Panc1 (cell line): ENCODE data around the gene GAS7. TPM values are rescaled to one million over a fixed set of nuclear protein-coding genes. Genes with fewer than 3 reads are reported as not detected.

Source experiments
- ATAC-seq: fragments of 200-7000 bp; cut with Tn5 transposase; 2 replicates; pipeline ENCODE4 v1.9.1; 2020; ENCODE audit warnings: mild to moderate bottlenecking, moderate library complexity
- BruUV-seq: library from RNA; stranded (reverse); fragments of 400-500 nt; replicated peaks from 2 replicates; lab custom pipeline; 2021; lab: Mats Ljungman, UMichigan
- CTCF ChIA-PET: fragments of 300-600 bp; sonication (Branson Sonifier 250); formaldehyde crosslinking; loops from one replicate; lab custom pipeline; 2022; ENCODE audit warnings: antibody characterized with exemption; lab: Charles Lee
- POLR2A ChIA-PET: fragments of 300-600 bp; sonication (Branson Sonifier 250); formaldehyde crosslinking; loops from one replicate; lab custom pipeline; 2022; ENCODE audit warnings: antibody characterized with exemption; lab: Charles Lee
- DNase-seq: peaks from one replicate; pipeline ENCODE4 v3.0.0-alpha.2; 2010; ENCODE audit warnings: low read depth, low spot score
- H3K27ac ChIP-seq: 2 replicates; pipeline ENCODE4 v1.5.1; 2011; ENCODE audit warnings: mild to moderate bottlenecking, low read length, inconsistent platforms
- H3K27me3 ChIP-seq: fragments of 200-500 bp; sonication (Bioruptor generic); 2 replicates; pipeline ENCODE4 v1.6.0; 2014; ENCODE audit warnings: low read length, inconsistent platforms; ENCODE audit not compliant: control insufficient read depth, insufficient read depth
- H3K36me3 ChIP-seq: fragments of 200-500 bp; sonication (Bioruptor generic); 2 replicates; pipeline ENCODE4 v1.5.1; 2014; ENCODE audit warnings: inconsistent platforms, mild to moderate bottlenecking, low read length, moderate library complexity; ENCODE audit not compliant: control insufficient read depth, insufficient read depth
- H3K4me1 ChIP-seq: 2 replicates; pipeline ENCODE4 v1.5.1; 2011; ENCODE audit warnings: inconsistent platforms, mild to moderate bottlenecking, low read length, moderate library complexity; ENCODE audit not compliant: control insufficient read depth, insufficient read depth
- H3K4me3 ChIP-seq, 2 experiments: 2 replicates each; pipeline ENCODE4 v1.5.1; 2011 to 2012; ENCODE audit warnings: low read depth in 2 of 2, low read length in 2 of 2, mild to moderate bottlenecking in 2 of 2, inconsistent platforms in 1 of 2, moderate library complexity in 1 of 2
- H3K9me3 ChIP-seq: fragments of 200-500 bp; sonication (Bioruptor generic); 2 replicates; pipeline ENCODE4 v1.5.1; 2014; ENCODE audit warnings: low read depth, mild to moderate bottlenecking, inconsistent platforms, low read length, moderate library complexity; ENCODE audit not compliant: control insufficient read depth, insufficient read depth
- POLR2AphosphoS5 ChIP-seq: IDR thresholded peaks from 2 replicates; pipeline ENCODE4 v1.6.1; 2012; ENCODE audit warnings: mild to moderate bottlenecking, low read depth, low read length, moderate library complexity
- SIN3A ChIP-seq: IDR thresholded peaks from 2 replicates; pipeline ENCODE4 v1.6.1; 2012; ENCODE audit warnings: low read depth, mild to moderate bottlenecking, low read length, moderate library complexity, borderline replicate concordance; ENCODE audit not compliant: insufficient read depth
- TCF7L2 ChIP-seq: IDR thresholded peaks from 2 replicates; pipeline ENCODE4 v1.6.1; 2011; ENCODE audit warnings: mild to moderate bottlenecking, low read depth, low read length, inconsistent platforms
- in situ Hi-C: cut with HindIII; loops from 2 replicates; pipeline ENCODE4 v1.10.0; 2016; ENCODE audit warnings: low sequenced_read_pairs, low pct_unique_long_range_greater_than_20kb
- intact Hi-C: fragments of 100-400 bp; cut with micrococcal nuclease; formaldehyde crosslinking; loops from one replicate; pipeline ENCODE4 v1.10.0; 2022; ENCODE audit not compliant: unreplicated experiment
- total RNA-seq: library from RNA; stranded (reverse); gene quantifications from one replicate; pipeline ENCODE4 v1.2.1, GENCODE V29; 2021; ENCODE audit not compliant: unreplicated experiment
- TF ChIP-seq, protein P1 (sequence below), 2 experiments: IDR thresholded peaks; 2 replicates each; pipeline ENCODE4 v1.6.1; 2011 to 2012; ENCODE audit warnings: low read depth in 2 of 2, control low read depth in 1 of 2, low read length in 1 of 2, mild to moderate bottlenecking in 1 of 2, moderate library complexity in 1 of 2; ENCODE audit not compliant: insufficient read depth in 1 of 2
- TF ChIP-seq, protein P2 (sequence below): fragments of 450-650 bp; IDR thresholded peaks from 2 replicates; pipeline ENCODE4 v1.5.1; 2017; ENCODE audit warnings: mild to moderate bottlenecking

Gene GAS7
- total RNA-seq, 1 experiment from 2014 or later, result 0.05 TPM

DNA sequence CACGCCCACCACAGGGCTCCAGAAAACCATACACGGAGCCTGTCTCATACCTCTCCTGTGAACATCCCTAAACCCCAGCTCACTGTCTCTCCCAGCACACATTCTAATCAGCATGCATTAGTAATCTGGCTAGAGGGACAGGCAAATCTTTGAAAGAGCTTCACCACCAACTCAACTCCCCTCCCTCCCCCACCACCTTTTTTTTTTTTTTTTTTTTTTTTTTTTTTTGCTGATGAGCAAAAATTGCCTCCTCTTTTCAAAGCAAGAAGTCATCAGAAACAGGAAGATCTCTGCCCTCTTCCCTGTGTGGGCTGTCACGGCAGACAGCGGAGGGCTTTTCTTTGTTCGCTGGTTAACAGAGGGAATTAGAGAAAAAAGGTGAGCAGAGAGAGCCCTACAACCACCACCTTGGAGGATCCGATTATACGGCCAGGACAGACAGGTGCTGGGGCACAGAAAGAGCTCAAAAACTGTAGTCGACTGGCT, 19.9 kb downstream of the GAS7 start:
- no TSS peak for BruUV-seq
- CTCF ChIA-PET, result no interaction called here
- POLR2A ChIA-PET, result no interaction called here
- ATAC-seq (no peak), DNase-seq (no peak)
- Histone ChIP-seq H3K9me3 (no peaks in the 10 kb centered on the region), H3K4me1 (no peaks in the 10 kb centered on the region; the same call in 1 of the 2 replicates), H3K4me3 (no peak overlapping the region), H3K36me3 (no peaks in the 10 kb centered on the region), H3K27ac (no peak overlapping the region), H3K27me3 (no peaks in the 10 kb centered on the region)
- no peak for TF ChIP-seq SIN3A
- intact Hi-C loops (no loop called here), in situ Hi-C loops (no loop called here)

DNA sequence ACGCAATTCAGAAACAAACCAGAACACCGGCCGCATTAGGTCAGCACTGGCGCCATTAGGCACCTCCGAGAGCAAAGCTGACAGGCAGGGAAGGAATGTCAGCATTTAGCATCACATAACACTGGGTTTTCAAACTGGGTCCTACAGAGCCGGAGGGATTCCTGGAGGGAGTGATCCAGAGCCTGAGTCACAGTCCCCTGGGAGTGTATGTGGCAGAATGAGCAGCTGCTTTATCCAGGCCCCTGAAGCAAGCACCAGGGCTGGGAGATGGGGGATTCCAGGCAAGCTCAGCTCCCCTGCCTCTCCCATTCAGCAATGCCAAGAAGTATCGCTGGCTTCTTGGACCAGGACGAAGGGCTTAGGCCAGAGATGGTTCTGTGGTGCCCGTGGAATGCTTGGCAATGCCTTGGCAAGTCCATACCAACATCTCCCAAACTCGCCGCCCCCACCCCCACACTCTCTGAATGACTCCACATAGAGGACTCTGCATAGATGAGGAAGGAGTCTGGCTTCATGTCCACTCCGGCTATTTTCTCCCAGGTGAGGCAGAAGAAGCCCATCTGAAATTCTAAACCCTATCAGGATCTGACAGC, 20.4 kb downstream of the GAS7 start:
- Histone ChIP-seq H3K4me1 (no peaks in the 10 kb centered on the region; the same call in 1 of the 2 replicates), H3K9me3 (no peaks in the 10 kb centered on the region), H3K27ac (no peak overlapping the region), H3K27me3 (no peaks in the 10 kb centered on the region), H3K4me3 (no peak overlapping the region), H3K36me3 (no peaks in the 10 kb centered on the region)
- BruUV-seq, result no TSS peak
- intact Hi-C loops, result no loop called here
- CTCF ChIA-PET, result no interaction called here
- no peak for ATAC-seq
- no peak for DNase-seq
- POLR2A ChIA-PET, result no interaction called here
- TF ChIP-seq TCF7L2 (no peak), POLR2AphosphoS5 (no peak), SIN3A (no peak)
- in situ Hi-C loops, result no loop called here

DNA sequence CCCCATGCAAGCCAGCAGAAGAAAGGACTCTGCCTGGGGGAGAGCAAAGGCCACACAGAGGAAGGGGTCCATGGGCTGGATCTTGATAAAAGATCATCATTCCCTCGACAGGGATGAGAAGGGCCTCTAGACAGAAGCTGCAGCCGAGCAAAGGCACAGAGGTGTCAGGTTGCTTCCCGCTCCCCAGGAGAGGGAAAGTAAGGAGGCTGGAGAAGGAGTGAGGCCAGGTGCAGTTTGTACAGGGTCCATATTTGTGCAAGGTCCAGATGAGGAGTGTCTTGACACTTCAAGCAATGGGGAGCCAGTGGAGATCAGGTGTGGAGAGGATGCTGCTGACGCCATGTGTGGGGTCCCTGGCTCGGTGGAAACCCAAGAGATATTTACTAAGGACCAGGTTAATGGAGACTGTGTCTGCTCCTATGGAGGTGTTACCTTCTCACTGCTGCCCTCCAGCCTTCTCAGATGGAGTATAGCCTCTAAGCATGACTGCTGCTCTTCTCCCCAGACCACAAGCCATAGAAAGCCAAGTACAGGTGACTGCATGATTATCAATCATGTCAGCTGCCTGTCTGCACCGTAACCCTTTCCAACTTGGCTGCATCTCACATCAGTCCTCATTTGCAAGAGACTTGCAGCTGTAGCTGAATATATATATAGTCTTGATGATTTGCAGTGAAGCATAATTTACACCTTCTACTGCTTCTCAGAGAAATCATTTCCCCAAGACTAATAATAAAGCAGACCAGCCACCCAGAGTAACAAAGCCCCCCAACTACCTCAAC, 21.1 kb downstream of the GAS7 start:
- no peaks in the 10 kb centered on the region for H3K36me3 ChIP-seq
- POLR2A ChIA-PET, result no interaction called here
- ATAC-seq (no peak), DNase-seq (no peak)
- CTCF ChIA-PET, result no interaction called here
- in situ Hi-C loops (no loop called here), intact Hi-C loops (no loop called here)
- BruUV-seq, result no TSS peak
- no peak for TF ChIP-seq SIN3A
- TF ChIP-seq, protein P1, sequence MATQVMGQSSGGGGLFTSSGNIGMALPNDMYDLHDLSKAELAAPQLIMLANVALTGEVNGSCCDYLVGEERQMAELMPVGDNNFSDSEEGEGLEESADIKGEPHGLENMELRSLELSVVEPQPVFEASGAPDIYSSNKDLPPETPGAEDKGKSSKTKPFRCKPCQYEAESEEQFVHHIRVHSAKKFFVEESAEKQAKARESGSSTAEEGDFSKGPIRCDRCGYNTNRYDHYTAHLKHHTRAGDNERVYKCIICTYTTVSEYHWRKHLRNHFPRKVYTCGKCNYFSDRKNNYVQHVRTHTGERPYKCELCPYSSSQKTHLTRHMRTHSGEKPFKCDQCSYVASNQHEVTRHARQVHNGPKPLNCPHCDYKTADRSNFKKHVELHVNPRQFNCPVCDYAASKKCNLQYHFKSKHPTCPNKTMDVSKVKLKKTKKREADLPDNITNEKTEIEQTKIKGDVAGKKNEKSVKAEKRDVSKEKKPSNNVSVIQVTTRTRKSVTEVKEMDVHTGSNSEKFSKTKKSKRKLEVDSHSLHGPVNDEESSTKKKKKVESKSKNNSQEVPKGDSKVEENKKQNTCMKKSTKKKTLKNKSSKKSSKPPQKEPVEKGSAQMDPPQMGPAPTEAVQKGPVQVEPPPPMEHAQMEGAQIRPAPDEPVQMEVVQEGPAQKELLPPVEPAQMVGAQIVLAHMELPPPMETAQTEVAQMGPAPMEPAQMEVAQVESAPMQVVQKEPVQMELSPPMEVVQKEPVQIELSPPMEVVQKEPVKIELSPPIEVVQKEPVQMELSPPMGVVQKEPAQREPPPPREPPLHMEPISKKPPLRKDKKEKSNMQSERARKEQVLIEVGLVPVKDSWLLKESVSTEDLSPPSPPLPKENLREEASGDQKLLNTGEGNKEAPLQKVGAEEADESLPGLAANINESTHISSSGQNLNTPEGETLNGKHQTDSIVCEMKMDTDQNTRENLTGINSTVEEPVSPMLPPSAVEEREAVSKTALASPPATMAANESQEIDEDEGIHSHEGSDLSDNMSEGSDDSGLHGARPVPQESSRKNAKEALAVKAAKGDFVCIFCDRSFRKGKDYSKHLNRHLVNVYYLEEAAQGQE (IDR thresholded peaks at IDR 0.05; ENCODE audit: insufficient read depth in 1 of 2, low read depth in 2 of 2, low read length in 1 of 2), result no peak
- TF ChIP-seq POLR2AphosphoS5, result no peak
- TF ChIP-seq, protein P2, sequence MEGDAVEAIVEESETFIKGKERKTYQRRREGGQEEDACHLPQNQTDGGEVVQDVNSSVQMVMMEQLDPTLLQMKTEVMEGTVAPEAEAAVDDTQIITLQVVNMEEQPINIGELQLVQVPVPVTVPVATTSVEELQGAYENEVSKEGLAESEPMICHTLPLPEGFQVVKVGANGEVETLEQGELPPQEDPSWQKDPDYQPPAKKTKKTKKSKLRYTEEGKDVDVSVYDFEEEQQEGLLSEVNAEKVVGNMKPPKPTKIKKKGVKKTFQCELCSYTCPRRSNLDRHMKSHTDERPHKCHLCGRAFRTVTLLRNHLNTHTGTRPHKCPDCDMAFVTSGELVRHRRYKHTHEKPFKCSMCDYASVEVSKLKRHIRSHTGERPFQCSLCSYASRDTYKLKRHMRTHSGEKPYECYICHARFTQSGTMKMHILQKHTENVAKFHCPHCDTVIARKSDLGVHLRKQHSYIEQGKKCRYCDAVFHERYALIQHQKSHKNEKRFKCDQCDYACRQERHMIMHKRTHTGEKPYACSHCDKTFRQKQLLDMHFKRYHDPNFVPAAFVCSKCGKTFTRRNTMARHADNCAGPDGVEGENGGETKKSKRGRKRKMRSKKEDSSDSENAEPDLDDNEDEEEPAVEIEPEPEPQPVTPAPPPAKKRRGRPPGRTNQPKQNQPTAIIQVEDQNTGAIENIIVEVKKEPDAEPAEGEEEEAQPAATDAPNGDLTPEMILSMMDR, result no peak
- TF ChIP-seq TCF7L2, result no peak
- H3K4me3 ChIP-seq, result no peak overlapping the region
- H3K4me1 ChIP-seq, result no peaks in the 10 kb centered on the region; the same call in 1 of the 2 replicates
- H3K27ac ChIP-seq, result no peak overlapping the region
- no peaks in the 10 kb centered on the region for H3K27me3 ChIP-seq
- H3K9me3 ChIP-seq, result no peaks in the 10 kb centered on the region
